Measurements from ENCODE around the gene DNAH2.

- no peak for TF ChIP-seq FOXM1 (IDR thresholded peaks at IDR 0.05; ENCODE audit: borderline replicate concordance)
- TF ChIP-seq TARDBP (IDR thresholded peaks at IDR 0.05), result no peak
- no peak for TF ChIP-seq L3MBTL2 (conservative IDR thresholded peaks at IDR 0.05)
- TF ChIP-seq FOXA1 (IDR thresholded peaks at IDR 0.05), result no peak
Measured at GRCh38 chr17:7849130-7849750, 131.7 kb downstream of the DNAH2 start.

Measured in HEK293T (cell line).